ENCODE data around the gene OR10A4.
"Not testable (repeated sequence)": the region's sequence is repeated elsewhere in the genome, so short reads cannot be mapped to it uniquely, and the experiment has no call there.

Gene OR10A4, protein sequence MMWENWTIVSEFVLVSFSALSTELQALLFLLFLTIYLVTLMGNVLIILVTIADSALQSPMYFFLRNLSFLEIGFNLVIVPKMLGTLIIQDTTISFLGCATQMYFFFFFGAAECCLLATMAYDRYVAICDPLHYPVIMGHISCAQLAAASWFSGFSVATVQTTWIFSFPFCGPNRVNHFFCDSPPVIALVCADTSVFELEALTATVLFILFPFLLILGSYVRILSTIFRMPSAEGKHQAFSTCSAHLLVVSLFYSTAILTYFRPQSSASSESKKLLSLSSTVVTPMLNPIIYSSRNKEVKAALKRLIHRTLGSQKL
- 0 to 0.06 (median 0) reads per million in 9 experiments for total RNA-seq

- Mint-ChIP-seq H3K9me3 (peaks cover 0 to 7% of the 10 kb centered on the region in 2 donors), H3K4me3 (no peak within 1 kb of the TSS), H3K4me1 (ENCODE audit: low read depth in 2 of 2) (no peaks in the 10 kb centered on the region), H3K27me3 (peaks cover 25 to 26% of the 10 kb centered on the region in 2 donors), H3K36me3 (ENCODE audit: insufficient read depth) (peaks cover 4% of the 10 kb centered on the region), H3K27ac (no peak within 1 kb of the TSS)
- no peak for DNase-seq
- no peak for ATAC-seq (replicated peaks)
These were observed at the start of gene OR10A4 for GRCh38 chr11:6876325-6876724. Gene OR10A4 (plus strand): TSS chr11:6876625. CDS start chr11:6876648, 23 bp downstream.

GRCh38 chr11:6828103-6828502 is 48.3 kb upstream of the OR10A4 start:
- Mint-ChIP-seq H3K36me3 (ENCODE audit: insufficient read depth) (no peaks in the 10 kb centered on the region), H3K4me1 (ENCODE audit: low read depth in 2 of 2) (no peaks in the 10 kb centered on the region), H3K27ac (no peak overlapping the region), H3K4me3 (no peak overlapping the region), H3K27me3 (peaks cover 20 to 26% of the 10 kb centered on the region in 2 donors), H3K9me3 (no peaks in the 10 kb centered on the region)
- DNase-seq (no peak), ATAC-seq (replicated peaks) (no peak)

GRCh38 chr11:6833356-6833755 is 43.1 kb upstream of the OR10A4 start:
- no peak for DNase-seq
- no peak for ATAC-seq (replicated peaks)
- H3K36me3 Mint-ChIP-seq (ENCODE audit: insufficient read depth) = no peaks in the 10 kb centered on the region
- H3K4me1 Mint-ChIP-seq (ENCODE audit: low read depth in 2 of 2) = no peaks in the 10 kb centered on the region
- H3K27me3 Mint-ChIP-seq = peaks cover 17 to 24% of the 10 kb centered on the region in 2 donors
- H3K4me3 Mint-ChIP-seq = no peak overlapping the region
- H3K9me3 Mint-ChIP-seq = no peaks in the 10 kb centered on the region
- no peak overlapping the region for H3K27ac Mint-ChIP-seq

- no peaks in the 10 kb centered on the region for H3K36me3 Mint-ChIP-seq (ENCODE audit: insufficient read depth)
- no peaks in the 10 kb centered on the region for H3K9me3 Mint-ChIP-seq
- DNase-seq (no peak), ATAC-seq (replicated peaks) (no peak)
- H3K4me1 Mint-ChIP-seq (ENCODE audit: low read depth in 2 of 2) = no peaks in the 10 kb centered on the region
- no peak overlapping the region for H3K27ac Mint-ChIP-seq
- H3K27me3 Mint-ChIP-seq = peaks cover 11 to 17% of the 10 kb centered on the region in 2 donors
- no peak overlapping the region for H3K4me3 Mint-ChIP-seq
These were observed 42.4 kb upstream of the OR10A4 start for GRCh38 chr11:6834021-6834420.

DNA sequence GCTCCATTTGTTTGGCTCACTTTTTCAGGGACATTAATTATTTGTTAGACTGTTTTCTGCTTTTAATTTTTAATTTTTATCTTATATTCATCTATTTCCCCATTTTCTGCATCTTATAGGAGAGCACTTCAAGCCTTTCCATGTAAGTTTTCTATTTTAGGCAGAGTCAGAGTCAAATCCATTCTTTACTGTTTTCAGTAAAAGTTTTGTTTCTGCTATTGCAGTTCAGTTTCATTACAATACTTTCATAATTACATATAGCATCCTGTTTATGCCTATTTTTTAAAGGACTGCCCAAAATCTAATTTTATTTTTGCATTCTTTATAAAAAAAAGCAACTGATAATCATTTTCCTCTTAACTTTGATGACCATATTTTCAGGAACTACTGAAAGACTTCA is 34.7 kb upstream of the OR10A4 start:
- ATAC-seq (replicated peaks) (no peak), DNase-seq (no peak)
- Mint-ChIP-seq H3K36me3 (ENCODE audit: insufficient read depth) (no peaks in the 10 kb centered on the region), H3K4me3 (no peak overlapping the region), H3K27me3 (peaks cover 31 to 33% of the 10 kb centered on the region in 2 donors), H3K27ac (no peak overlapping the region), H3K9me3 (no peaks in the 10 kb centered on the region), H3K4me1 (ENCODE audit: low read depth in 2 of 2) (no peaks in the 10 kb centered on the region)

DNA sequence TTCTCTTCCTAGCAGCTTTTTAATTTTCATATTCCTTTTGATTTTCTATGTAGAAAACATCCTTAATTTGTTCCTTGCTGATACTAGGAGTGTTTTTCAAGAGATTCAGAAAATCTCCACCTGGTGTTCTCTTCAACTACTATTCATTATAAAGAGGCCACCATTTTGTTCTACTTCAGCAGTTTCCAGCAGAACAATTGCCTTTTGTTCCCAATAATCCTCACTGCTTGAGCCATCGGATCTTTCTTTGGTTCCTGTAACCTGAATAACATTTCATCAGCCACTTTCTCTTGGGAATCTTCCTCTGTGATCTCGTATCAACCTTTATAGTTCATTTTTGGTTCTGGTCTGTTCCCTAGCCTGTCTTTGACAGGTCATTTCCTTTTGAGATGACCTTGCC is 32.8 kb upstream of the OR10A4 start:
- no peak for DNase-seq
- Mint-ChIP-seq H3K4me1 (ENCODE audit: low read depth in 2 of 2) (no peaks in the 10 kb centered on the region), H3K27me3 (peaks cover 33 to 45% of the 10 kb centered on the region in 2 donors), H3K9me3 (no peaks in the 10 kb centered on the region), H3K27ac (no peak overlapping the region), H3K36me3 (ENCODE audit: insufficient read depth) (no peaks in the 10 kb centered on the region), H3K4me3 (no peak overlapping the region)
- no peak for ATAC-seq (replicated peaks)

DNA sequence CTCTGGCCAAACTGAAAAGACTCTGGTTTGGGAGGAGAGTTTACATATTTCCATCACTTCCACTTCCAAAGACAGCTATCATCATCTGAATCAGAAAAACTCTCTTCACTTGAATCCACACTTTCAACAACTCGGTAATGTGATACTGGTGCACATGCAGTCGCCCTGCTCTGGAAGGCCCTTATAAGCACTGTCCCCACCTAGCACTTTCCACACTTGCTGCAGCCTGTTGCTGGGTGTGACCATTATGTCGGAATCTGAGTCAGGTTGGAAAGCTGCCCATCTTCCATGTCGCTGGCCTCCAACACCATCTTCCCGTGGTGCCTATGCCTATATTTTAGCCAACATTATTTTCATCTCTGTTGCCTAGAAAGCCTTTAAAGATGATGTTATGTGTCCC is 32.1 kb upstream of the OR10A4 start:
- peaks cover 33 to 45% of the 10 kb centered on the region in 2 donors for H3K27me3 Mint-ChIP-seq
- H3K4me1 Mint-ChIP-seq (ENCODE audit: low read depth in 2 of 2) = no peaks in the 10 kb centered on the region
- no peak overlapping the region for H3K27ac Mint-ChIP-seq

DNA sequence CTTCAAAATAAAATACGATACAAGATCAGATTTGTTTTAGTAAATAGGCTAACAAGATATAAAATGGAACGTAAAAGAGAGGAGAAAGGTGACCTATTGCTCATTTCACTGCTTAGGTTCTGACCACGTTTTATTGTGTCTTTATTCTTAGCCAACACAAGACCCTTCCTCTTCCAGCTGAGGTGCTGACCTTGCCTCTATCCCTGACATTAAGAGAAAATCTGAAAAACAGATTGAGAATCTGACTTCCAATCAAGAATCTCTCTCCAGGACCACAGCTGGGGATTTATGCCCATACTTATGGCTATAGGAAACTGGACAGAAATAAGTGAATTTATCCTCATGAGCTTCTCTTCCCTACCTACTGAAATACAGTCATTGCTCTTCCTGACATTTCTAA is 31.0 kb upstream of the OR10A4 start, which contains the start of gene OR10A5:
OR10A5 (plus strand) TSS at position 301 of the 400 bp plus-strand sequence; CDS start at position 301, 0 bp downstream.
- no peak for DNase-seq
- peaks cover 33 to 45% of the 10 kb centered on the region in 2 donors for H3K27me3 Mint-ChIP-seq
- H3K36me3 Mint-ChIP-seq (ENCODE audit: insufficient read depth) = no peaks in the 10 kb centered on the region
- H3K9me3 Mint-ChIP-seq = no peaks in the 10 kb centered on the region
- no peak for ATAC-seq (replicated peaks)
- no peak within 1 kb of the TSS for H3K4me3 Mint-ChIP-seq
- H3K4me1 Mint-ChIP-seq (ENCODE audit: low read depth in 2 of 2) = no peaks in the 10 kb centered on the region
- H3K27ac Mint-ChIP-seq = no peak within 1 kb of the TSS

More for the DNA sequence above, 32.1 kb upstream of the OR10A4 start:
- no peak for DNase-seq
- ATAC-seq (replicated peaks) = no peak
- Mint-ChIP-seq H3K4me3 (no peak overlapping the region), H3K9me3 (no peaks in the 10 kb centered on the region), H3K36me3 (ENCODE audit: insufficient read depth) (no peaks in the 10 kb centered on the region)

- no peak overlapping the region for H3K27ac Mint-ChIP-seq
- ATAC-seq (replicated peaks) (no peak), DNase-seq (no peak)
- no peak overlapping the region for H3K4me3 Mint-ChIP-seq
- H3K9me3 Mint-ChIP-seq = peaks cover 0 to 5% of the 10 kb centered on the region in 2 donors
- no peaks in the 10 kb centered on the region for H3K4me1 Mint-ChIP-seq (ENCODE audit: low read depth in 2 of 2)
- peaks cover 17 to 31% of the 10 kb centered on the region in 2 donors for H3K27me3 Mint-ChIP-seq
- H3K36me3 Mint-ChIP-seq (ENCODE audit: insufficient read depth) = peaks cover 4% of the 10 kb centered on the region
These were observed 25.9 kb upstream of the OR10A4 start for GRCh38 chr11:6850526-6850925.

DNA sequence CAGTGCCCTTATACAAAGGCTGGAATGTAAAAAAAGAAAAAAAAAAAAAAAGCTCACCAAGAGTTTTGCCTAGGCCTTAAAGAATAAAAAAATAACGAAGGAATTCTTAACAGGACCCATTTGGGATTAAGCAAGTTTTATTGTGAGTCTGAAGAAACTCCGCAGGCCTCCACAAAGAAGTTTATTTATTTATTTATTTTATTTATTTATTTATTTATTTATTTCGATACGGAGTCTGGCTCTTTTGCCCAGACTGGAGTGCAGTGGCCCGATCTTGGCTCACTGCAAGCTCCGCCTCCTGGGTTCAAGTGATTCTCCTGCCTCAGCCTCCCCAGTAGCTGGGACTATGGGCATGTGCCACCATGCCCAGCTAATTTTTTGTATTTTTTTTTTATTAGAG is 21.6 kb upstream of the OR10A4 start:
- H3K4me3 Mint-ChIP-seq; ATAC-seq (replicated peaks); H3K36me3 Mint-ChIP-seq (ENCODE audit: insufficient read depth); H3K4me1 Mint-ChIP-seq (ENCODE audit: low read depth in 2 of 2); H3K27ac Mint-ChIP-seq; H3K9me3 Mint-ChIP-seq; DNase-seq: not testable (repeated sequence)
- H3K27me3 Mint-ChIP-seq = peaks cover 16 to 19% of the 10 kb centered on the region in 2 donors

DNA sequence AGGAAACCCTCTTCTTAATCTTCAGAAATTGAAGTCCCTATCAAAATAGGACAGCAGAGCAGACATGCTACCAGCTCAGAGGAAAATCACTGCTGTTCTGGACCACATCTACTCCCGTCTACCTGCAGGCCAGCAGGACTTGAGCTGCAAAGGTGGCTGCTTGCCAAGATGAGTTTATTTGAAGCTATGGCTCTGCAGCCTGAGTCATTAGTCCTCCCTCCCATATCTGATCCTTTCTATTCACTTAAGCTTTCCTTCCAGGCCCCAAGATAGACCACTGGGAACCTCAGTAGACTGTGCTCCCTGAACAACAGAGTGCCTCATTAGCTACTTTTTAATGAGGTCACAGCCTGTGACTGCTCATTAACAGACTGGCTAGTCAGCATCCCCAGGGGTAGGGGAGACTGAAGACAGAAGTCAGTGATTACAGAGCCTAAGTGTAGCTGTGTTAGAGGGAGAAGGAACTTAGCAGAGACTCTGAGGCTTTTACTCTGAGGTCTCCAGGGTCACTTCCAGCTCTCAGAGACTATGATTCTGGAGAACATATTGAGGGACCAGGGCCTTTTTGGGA is 20.4 kb upstream of the OR10A4 start:
- no peak overlapping the region for H3K27ac Mint-ChIP-seq
- peaks cover 4% of the 10 kb centered on the region for H3K36me3 Mint-ChIP-seq (ENCODE audit: insufficient read depth)
- H3K27me3 Mint-ChIP-seq = peaks cover 19 to 24% of the 10 kb centered on the region in 2 donors
- H3K9me3 Mint-ChIP-seq = peaks cover 5 to 7% of the 10 kb centered on the region in 2 donors
- H3K4me1 Mint-ChIP-seq (ENCODE audit: low read depth in 2 of 2) = peaks cover 0 to 3% of the 10 kb centered on the region in 2 donors
- DNase-seq (no peak), ATAC-seq (replicated peaks) (no peak)
- no peak overlapping the region for H3K4me3 Mint-ChIP-seq

DNA sequence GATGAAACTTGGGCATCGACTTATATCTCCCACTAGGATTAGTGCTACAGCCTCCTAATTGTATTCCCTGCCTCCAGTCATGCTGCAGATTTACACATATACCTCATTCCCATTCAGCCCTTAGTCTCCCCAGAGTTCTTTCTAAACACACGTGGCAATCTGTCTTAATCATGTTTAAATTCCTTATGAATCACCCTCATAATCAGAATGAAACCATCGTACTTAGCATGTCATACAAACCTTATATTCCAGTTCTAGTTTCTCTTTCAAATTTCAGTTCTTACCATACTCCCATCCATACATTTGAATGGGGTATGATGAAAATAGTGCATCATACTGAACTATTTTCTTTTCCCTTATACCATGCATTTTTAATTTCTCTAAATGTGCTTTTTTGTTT is 19.6 kb upstream of the OR10A4 start:
- peaks cover 19 to 25% of the 10 kb centered on the region in 2 donors for H3K27me3 Mint-ChIP-seq
- ATAC-seq (replicated peaks) = no peak
- H3K36me3 Mint-ChIP-seq (ENCODE audit: insufficient read depth) = peaks cover 4% of the 10 kb centered on the region
- H3K4me3 Mint-ChIP-seq = no peak overlapping the region
- no peak for DNase-seq
- peaks cover 0 to 3% of the 10 kb centered on the region in 2 donors for H3K4me1 Mint-ChIP-seq (ENCODE audit: low read depth in 2 of 2)
- H3K27ac Mint-ChIP-seq = no peak overlapping the region
- peaks cover 3 to 7% of the 10 kb centered on the region in 2 donors for H3K9me3 Mint-ChIP-seq

- Mint-ChIP-seq H3K27me3 (peaks cover 12 to 41% of the 10 kb centered on the region in 2 donors), H3K4me1 (ENCODE audit: low read depth in 2 of 2) (no peaks in the 10 kb centered on the region), H3K27ac (no peak within 1 kb of the TSS), H3K9me3 (peaks cover 0 to 7% of the 10 kb centered on the region in 2 donors), H3K36me3 (ENCODE audit: insufficient read depth) (no peaks in the 10 kb centered on the region), H3K4me3 (no peak within 1 kb of the TSS)
- DNase-seq = no peak
- ATAC-seq (replicated peaks) = no peak
These were observed 13.5 kb upstream of the OR10A4 start, which contains the start of gene OR10A2 for GRCh38 chr11:6862961-6863360. Gene OR10A2 (plus strand): TSS chr11:6863057. CDS start chr11:6869755, 6,698 bp downstream.

GRCh38 chr11:6864438-6864837 is 12.0 kb upstream of the OR10A4 start:
- no peak for ATAC-seq (replicated peaks)
- H3K27me3 Mint-ChIP-seq = peaks cover 7 to 33% of the 10 kb centered on the region in 2 donors
- no peaks in the 10 kb centered on the region for H3K4me1 Mint-ChIP-seq (ENCODE audit: low read depth in 2 of 2)
- no peak overlapping the region for H3K4me3 Mint-ChIP-seq
- no peak overlapping the region for H3K27ac Mint-ChIP-seq
- no peaks in the 10 kb centered on the region for H3K36me3 Mint-ChIP-seq (ENCODE audit: insufficient read depth)
- no peak for DNase-seq
- peaks cover 0 to 5% of the 10 kb centered on the region in 2 donors for H3K9me3 Mint-ChIP-seq
